ENCODE measurements around the gene MRTFB.

DNA sequence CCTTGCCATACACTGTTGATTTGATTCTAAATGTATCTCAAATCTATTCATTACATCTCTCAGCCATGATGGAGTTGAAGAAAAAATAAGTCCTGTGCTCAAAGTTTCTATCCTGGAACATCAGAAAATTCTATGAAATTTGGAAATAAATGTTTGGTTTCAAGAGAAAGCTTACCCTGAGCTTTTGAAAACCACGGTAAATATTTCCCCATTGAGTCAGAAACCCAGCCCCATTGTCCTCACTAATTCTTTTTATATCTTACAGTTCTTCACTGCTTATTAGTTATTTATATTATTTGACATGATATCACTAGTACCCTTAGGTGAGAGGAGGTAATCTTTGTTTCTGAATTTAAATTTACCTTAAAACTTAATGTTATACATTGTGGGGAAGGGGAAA, 128.5 kb downstream of the MRTFB start:
- no peak for TF ChIP-seq POLR2A (IDR thresholded peaks at IDR 0.05)
- TF ChIP-seq, protein P1, sequence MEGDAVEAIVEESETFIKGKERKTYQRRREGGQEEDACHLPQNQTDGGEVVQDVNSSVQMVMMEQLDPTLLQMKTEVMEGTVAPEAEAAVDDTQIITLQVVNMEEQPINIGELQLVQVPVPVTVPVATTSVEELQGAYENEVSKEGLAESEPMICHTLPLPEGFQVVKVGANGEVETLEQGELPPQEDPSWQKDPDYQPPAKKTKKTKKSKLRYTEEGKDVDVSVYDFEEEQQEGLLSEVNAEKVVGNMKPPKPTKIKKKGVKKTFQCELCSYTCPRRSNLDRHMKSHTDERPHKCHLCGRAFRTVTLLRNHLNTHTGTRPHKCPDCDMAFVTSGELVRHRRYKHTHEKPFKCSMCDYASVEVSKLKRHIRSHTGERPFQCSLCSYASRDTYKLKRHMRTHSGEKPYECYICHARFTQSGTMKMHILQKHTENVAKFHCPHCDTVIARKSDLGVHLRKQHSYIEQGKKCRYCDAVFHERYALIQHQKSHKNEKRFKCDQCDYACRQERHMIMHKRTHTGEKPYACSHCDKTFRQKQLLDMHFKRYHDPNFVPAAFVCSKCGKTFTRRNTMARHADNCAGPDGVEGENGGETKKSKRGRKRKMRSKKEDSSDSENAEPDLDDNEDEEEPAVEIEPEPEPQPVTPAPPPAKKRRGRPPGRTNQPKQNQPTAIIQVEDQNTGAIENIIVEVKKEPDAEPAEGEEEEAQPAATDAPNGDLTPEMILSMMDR (IDR thresholded peaks at IDR 0.05) = no peak
